ENCODE measurements around the gene ANKRD42.

Gene ANKRD42

DNA sequence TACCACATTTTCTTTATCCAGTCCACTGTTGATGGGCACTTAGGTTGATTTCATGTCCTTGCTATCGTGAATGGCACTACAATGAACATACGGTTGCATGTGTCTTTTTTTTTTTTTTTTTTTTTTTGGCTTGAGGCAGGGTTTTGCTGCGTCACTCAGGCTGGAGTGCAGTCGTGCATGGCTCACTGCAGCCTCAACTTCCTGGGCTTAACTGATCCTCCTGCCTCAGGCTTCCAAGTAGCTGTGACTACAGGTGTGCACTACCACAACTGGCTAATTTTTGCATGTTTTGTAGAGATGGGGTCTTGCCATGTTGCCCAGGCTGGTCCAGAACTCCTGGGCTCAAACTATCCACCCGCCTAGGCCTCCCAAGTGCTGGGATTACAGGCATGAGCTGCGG is 94.1 kb downstream of the ANKRD42 start:
- DNase-seq (ENCODE audit: low read depth): no peak

DNA sequence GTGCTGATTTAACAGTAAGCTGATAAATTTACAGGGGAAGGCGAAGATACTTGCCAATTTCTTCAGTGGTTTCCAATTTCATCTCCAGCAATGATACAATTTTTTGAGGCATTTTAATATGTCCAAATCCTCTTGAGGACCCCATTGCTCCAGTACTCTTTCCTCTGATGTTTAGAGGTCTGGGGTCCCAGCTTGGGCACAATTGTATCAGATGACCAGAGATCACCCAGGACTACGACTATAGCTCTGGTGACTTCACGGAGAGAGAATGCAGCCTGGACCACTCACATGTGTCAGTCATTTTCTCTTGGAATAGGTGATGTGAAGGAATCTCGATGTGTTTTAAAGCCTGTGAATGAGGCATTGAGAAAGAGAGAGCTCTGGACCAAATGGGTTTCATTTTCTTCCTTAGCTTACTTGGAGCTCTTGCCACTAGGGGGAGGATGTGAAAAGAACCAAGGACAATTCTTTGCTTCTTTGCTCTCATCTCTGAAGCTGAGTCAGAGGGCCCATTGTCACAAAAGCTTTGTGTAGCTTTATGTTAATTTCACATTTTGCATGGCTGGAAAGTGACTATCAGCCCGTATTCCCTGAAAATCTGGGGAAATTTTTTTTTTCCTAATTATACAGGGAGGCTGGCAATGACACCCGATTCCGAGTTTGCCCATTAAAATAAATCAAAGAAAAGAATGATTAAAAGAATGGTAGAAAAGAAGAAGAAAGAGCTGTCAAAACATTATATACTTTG is 99.4 kb downstream of the ANKRD42 start:
- no peak for DNase-seq (ENCODE audit: low read depth)

DNA sequence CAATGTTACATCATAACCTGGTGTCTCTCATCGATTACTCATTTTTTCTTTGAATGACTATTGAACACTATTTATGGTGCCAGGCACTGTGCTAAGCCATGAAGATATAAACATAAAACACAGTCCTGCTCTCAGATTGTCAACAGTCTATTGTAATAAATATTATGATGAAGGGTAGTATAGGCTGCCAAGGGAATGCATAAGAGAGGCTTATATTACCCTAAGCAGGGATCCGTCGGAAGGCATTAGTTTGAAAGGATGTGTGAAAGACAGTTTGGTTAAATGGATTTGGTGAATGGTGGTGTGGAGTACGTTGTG is 99.9 kb downstream of the ANKRD42 start:
- no peak for DNase-seq (ENCODE audit: low read depth)

DNA sequence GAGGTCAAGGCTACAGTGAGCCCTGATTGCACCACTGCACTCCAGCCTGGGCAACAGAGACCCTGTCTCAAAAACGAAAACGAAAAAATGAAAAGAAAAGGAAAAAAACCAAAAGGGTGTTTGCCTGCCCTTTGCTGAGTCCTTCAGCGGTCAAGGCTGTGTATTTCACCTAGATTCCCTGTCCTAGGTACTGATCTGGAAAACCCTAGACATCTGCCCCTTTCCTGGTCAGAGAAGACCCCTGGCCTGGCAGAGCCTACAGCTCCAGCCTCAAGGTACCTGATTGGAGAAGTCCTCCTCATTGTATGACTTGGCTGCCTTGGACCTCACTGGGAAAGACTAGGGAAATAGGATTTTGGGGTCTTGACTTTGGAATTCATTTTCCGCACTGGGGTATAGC is 100.7 kb downstream of the ANKRD42 start:
- DNase-seq (ENCODE audit: low read depth): no peak
